OCI-LY1 (cell line): ENCODE measurements around the gene NLRP1.

ENCODE experiments used
- H2AFZ ChIP-seq: fragments of 200-600 bp; sonication (generic), shearing (Covaris generic); 2 replicates; pipeline ENCODE4 v1.6.0; 2014; ENCODE audit warnings: antibody characterized with exemption, mild to moderate bottlenecking, low read length
- H3F3A ChIP-seq: fragments of 200-600 bp; sonication (generic), shearing (Covaris generic); 2 replicates; pipeline ENCODE4 v1.6.0; 2014; ENCODE audit warnings: mild to moderate bottlenecking, antibody characterized with exemption, low read length, moderate library complexity; ENCODE audit not compliant: insufficient read depth
- H3K27ac ChIP-seq: fragments of 200-600 bp; sonication (generic); 2 replicates; pipeline ENCODE4 v1.5.1; 2014; ENCODE audit warnings: low read length, mixed run types, mild to moderate bottlenecking, low read depth; ENCODE audit not compliant: poor library complexity, severe bottlenecking
- H3K27me3 ChIP-seq: fragments of 200-600 bp; sonication (generic); 2 replicates; pipeline ENCODE4 v1.6.0; 2014; ENCODE audit warnings: antibody characterized with exemption, mild to moderate bottlenecking, low read length, moderate library complexity; ENCODE audit not compliant: insufficient read depth
- H3K36me3 ChIP-seq: fragments of 200-600 bp; sonication (generic); 2 replicates; pipeline ENCODE4 v1.6.1; 2014; ENCODE audit warnings: mild to moderate bottlenecking, antibody characterized with exemption, low read length, moderate library complexity, mixed read lengths; ENCODE audit not compliant: insufficient read depth
- H3K4me1 ChIP-seq: fragments of 200-600 bp; sonication (generic); 2 replicates; pipeline ENCODE4 v1.5.1; 2014; ENCODE audit warnings: mild to moderate bottlenecking, low read length, moderate library complexity; ENCODE audit not compliant: insufficient read depth, severe bottlenecking
- H3K4me2 ChIP-seq: fragments of 200-600 bp; sonication (generic), shearing (Covaris generic); 2 replicates; pipeline ENCODE4 v1.6.1; 2014; ENCODE audit warnings: low read length
- H3K4me3 ChIP-seq: fragments of 200-600 bp; sonication (generic); 2 replicates; pipeline ENCODE4 v1.5.1; 2014; ENCODE audit warnings: low read length, low read depth, mild to moderate bottlenecking, mixed read lengths; ENCODE audit not compliant: poor library complexity, severe bottlenecking
- H3K79me2 ChIP-seq: fragments of 200-600 bp; shearing (Covaris generic); 2 replicates; pipeline ENCODE4 v1.6.1; 2016; ENCODE audit warnings: mixed run types, low read length, mixed read lengths; ENCODE audit not compliant: insufficient read depth
- H3K9ac ChIP-seq: fragments of 200-600 bp; sonication (generic), shearing (Covaris generic); 2 replicates; pipeline ENCODE4 v1.6.1; 2014; ENCODE audit warnings: mild to moderate bottlenecking, low read length, mixed read lengths
- H3K9me2 ChIP-seq: fragments of 200-600 bp; sonication (generic), shearing (Covaris generic); 2 replicates; pipeline ENCODE4 v1.6.1; 2014; ENCODE audit warnings: low read depth, mild to moderate bottlenecking, low read length, mixed read lengths
- H3K9me3 ChIP-seq: fragments of 200-600 bp; shearing (Covaris generic); 2 replicates; pipeline ENCODE4 v1.6.1; 2014; ENCODE audit warnings: low read length, mixed read lengths
- H4K20me1 ChIP-seq: fragments of 200-600 bp; sonication (generic), shearing (Covaris generic); 2 replicates; pipeline ENCODE4 v1.6.0; 2016; ENCODE audit warnings: mild to moderate bottlenecking, low read length; ENCODE audit not compliant: insufficient read depth
- EZH2 ChIP-seq: fragments of 200-600 bp; sonication (generic), shearing (Covaris generic); IDR thresholded peaks from 2 replicates; pipeline ENCODE4 v1.8.0; 2017; ENCODE audit warnings: borderline replicate concordance, mixed run types, mild to moderate bottlenecking, antibody characterized with exemption, low read length, moderate library complexity, mixed read lengths
- TF ChIP-seq, protein P1 (sequence below): fragments of 200-600 bp; sonication (generic), shearing (Covaris generic); IDR thresholded peaks from 2 replicates; pipeline ENCODE4 v1.5.1; 2017; ENCODE audit warnings: mild to moderate bottlenecking, antibody characterized with exemption, low read length, moderate library complexity, mixed read lengths

NLRP1 gene

GRCh38 chr17:5540321-5540720 lies 44.0 kb downstream of the NLRP1 start:
- no peak for TF ChIP-seq EZH2
- Histone ChIP-seq H3K9me2 (no peaks in the 10 kb centered on the region), H3K79me2 (no peaks in the 10 kb centered on the region), H3K27me3 (no peaks in the 10 kb centered on the region), H3K9ac (no peak overlapping the region), H3F3A (no peaks in the 10 kb centered on the region), H3K9me3 (no peaks in the 10 kb centered on the region), H4K20me1 (no peaks in the 10 kb centered on the region), H3K36me3 (peaks cover 20% of the 10 kb centered on the region), H3K4me3 (no peak overlapping the region), H2AFZ (no peak overlapping the region), H3K27ac (no peak overlapping the region), H3K4me2 (no peak overlapping the region), H3K4me1 (no peaks in the 10 kb centered on the region)

DNA sequence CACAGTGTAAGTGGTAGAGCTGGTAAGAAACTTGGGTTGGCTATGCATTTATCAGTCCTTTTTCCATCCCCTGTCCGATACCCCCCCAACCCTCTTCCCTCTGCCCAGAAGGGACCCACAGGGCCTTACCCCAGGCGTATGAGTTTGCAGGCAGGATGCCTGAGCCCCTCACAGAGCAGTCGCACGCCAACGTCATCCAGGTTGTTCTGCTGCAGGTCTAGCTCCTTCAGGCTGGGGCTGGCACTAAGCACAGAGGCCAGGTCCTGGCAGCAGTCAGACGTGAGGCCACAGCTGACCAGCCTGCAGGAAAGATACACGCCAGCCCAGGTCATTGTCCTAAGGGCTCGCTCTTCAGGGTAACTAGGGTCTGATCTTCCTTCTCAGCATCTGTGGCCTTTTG lies 45.0 kb downstream of the NLRP1 start:
- no peaks in the 10 kb centered on the region for H4K20me1 ChIP-seq
- no peaks in the 10 kb centered on the region for H3F3A ChIP-seq
- no peak overlapping the region for H3K9ac ChIP-seq
- H3K4me2 ChIP-seq: no peak overlapping the region
- peaks cover 21% of the 10 kb centered on the region for H3K36me3 ChIP-seq
- H3K4me1 ChIP-seq: no peaks in the 10 kb centered on the region
- H3K27ac ChIP-seq: no peak overlapping the region
- H3K9me2 ChIP-seq: no peaks in the 10 kb centered on the region
- no peaks in the 10 kb centered on the region for H3K9me3 ChIP-seq
- H3K79me2 ChIP-seq: no peaks in the 10 kb centered on the region
- no peak overlapping the region for H3K4me3 ChIP-seq
- TF ChIP-seq, protein P1, sequence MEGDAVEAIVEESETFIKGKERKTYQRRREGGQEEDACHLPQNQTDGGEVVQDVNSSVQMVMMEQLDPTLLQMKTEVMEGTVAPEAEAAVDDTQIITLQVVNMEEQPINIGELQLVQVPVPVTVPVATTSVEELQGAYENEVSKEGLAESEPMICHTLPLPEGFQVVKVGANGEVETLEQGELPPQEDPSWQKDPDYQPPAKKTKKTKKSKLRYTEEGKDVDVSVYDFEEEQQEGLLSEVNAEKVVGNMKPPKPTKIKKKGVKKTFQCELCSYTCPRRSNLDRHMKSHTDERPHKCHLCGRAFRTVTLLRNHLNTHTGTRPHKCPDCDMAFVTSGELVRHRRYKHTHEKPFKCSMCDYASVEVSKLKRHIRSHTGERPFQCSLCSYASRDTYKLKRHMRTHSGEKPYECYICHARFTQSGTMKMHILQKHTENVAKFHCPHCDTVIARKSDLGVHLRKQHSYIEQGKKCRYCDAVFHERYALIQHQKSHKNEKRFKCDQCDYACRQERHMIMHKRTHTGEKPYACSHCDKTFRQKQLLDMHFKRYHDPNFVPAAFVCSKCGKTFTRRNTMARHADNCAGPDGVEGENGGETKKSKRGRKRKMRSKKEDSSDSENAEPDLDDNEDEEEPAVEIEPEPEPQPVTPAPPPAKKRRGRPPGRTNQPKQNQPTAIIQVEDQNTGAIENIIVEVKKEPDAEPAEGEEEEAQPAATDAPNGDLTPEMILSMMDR: no peak
- no peak for TF ChIP-seq EZH2
- no peak overlapping the region for H2AFZ ChIP-seq
- H3K27me3 ChIP-seq: no peaks in the 10 kb centered on the region

DNA sequence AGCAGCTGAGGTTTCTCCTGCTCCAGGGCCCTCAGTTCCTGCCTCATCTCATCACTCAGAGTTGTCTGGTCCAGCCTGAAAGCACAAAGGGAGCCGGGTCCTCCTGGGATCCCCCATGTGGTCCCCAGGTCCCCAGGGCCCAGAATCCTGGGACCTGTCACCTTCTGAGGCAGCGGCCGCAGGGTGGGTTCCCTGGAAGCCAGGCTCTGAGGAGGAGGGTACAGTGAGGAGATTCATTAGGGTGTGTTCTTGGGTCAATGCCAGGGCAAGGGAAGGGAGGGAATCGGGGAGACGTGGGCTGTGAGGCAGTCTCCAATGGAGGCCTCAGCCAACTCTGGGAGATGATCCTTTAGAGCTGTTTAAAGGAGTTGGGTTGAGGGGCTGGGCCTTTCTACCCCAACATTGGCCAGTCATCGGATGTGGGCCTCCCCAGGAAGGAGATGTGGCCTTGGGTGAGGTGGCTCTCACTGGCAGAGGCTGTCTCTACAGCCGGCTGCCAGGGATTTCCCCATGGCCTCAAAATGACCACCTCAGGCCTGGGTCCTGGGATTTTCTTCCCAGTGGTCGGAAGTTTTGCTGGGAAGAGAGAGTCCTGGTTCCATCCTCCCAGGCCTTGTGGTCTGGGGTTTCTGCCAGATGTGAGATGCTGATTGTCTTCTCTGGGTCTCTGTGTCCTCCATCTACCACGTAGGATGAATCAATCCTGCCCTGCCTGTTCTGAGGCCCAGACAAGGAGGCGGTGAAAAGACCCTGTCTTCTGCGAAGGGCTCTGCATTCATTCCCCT lies 47.3 kb downstream of the NLRP1 start:
- no peaks in the 10 kb centered on the region for H4K20me1 ChIP-seq
- H2AFZ ChIP-seq: no peak overlapping the region
- no peak overlapping the region for H3K4me2 ChIP-seq
- no peaks in the 10 kb centered on the region for H3K9me2 ChIP-seq
- H3K4me1 ChIP-seq: no peaks in the 10 kb centered on the region
- H3F3A ChIP-seq: no peaks in the 10 kb centered on the region
- no peaks in the 10 kb centered on the region for H3K9me3 ChIP-seq
- no peak overlapping the region for H3K27ac ChIP-seq
- H3K4me3 ChIP-seq: no peak overlapping the region
- H3K36me3 ChIP-seq: peaks cover 21% of the 10 kb centered on the region
- no peaks in the 10 kb centered on the region for H3K27me3 ChIP-seq
- H3K9ac ChIP-seq: no peak overlapping the region
- H3K79me2 ChIP-seq: no peaks in the 10 kb centered on the region
- TF ChIP-seq EZH2: no peak
- TF ChIP-seq, protein P1: no peak

GRCh38 chr17:5535436-5535835 lies 48.9 kb downstream of the NLRP1 start:
- Histone ChIP-seq H3F3A (no peaks in the 10 kb centered on the region), H4K20me1 (no peaks in the 10 kb centered on the region), H3K79me2 (no peaks in the 10 kb centered on the region), H3K4me1 (no peaks in the 10 kb centered on the region), H3K27ac (no peak overlapping the region), H3K4me3 (no peak overlapping the region), H3K4me2 (no peak overlapping the region), H2AFZ (no peak overlapping the region), H3K27me3 (no peaks in the 10 kb centered on the region), H3K9me2 (no peaks in the 10 kb centered on the region), H3K9ac (no peak overlapping the region), H3K9me3 (no peaks in the 10 kb centered on the region), H3K36me3 (peaks cover 26% of the 10 kb centered on the region)
- TF ChIP-seq, protein P1: no peak
- TF ChIP-seq EZH2: no peak
